HepG2 (cell line): ENCODE data around the gene RRAD. TPM values are rescaled to one million over a fixed set of nuclear protein-coding genes. Genes with fewer than 3 reads are reported as not detected.
A peak's percentile ranks its signal among the peaks of the same experiment; 100 is the strongest.

Experiments used
- CBX1 ChIP-seq: IDR thresholded peaks from one replicate; pipeline ENCODE4 v1.6.1; 2016; ENCODE audit warnings: antibody characterized with exemption, low read depth
- CREM ChIP-seq, 2 experiments: sonication (generic) in 1 of 2; formaldehyde crosslinking in 1 of 2; IDR thresholded peaks; 2 replicates each; pipeline versions ENCODE4 v1.4.0 to v1.6.1; 2016 to 2020; ENCODE audit warnings: antibody characterized with exemption in 1 of 2, mild to moderate bottlenecking in 1 of 2, missing genetic modification reagents in 1 of 2
- FLYWCH1 ChIP-seq: sonication (generic); formaldehyde crosslinking; IDR thresholded peaks from 2 replicates; pipeline ENCODE4 v1.8.1; 2023; ENCODE audit warnings: mild to moderate bottlenecking, missing genetic modification reagents
- FOXC1 ChIP-seq: sonication (generic); formaldehyde crosslinking; IDR thresholded peaks from 2 replicates; pipeline ENCODE4 v1.8.0; 2022; ENCODE audit warnings: mild to moderate bottlenecking, missing genetic modification reagents, borderline replicate concordance
- HMG20A ChIP-seq: IDR thresholded peaks from 2 replicates; pipeline ENCODE4 v1.6.1; 2016; ENCODE audit warnings: borderline replicate concordance
- HMGXB4 ChIP-seq, 2 experiments: sonication (generic) in 1 of 2; formaldehyde crosslinking in 1 of 2; IDR thresholded peaks; 2 replicates each; pipeline versions ENCODE4 v1.4.0 to v1.6.1; 2018 to 2020; ENCODE audit warnings: missing genetic modification reagents in 2 of 2, borderline replicate concordance in 1 of 2, low read depth in 1 of 2, mild to moderate bottlenecking in 1 of 2, missing biosample characterization in 1 of 2
- ISX ChIP-seq: sonication (generic); formaldehyde crosslinking; conservative IDR thresholded peaks from 2 replicates; pipeline ENCODE4 v1.5.0; 2020; ENCODE audit warnings: missing genetic modification reagents
- KLF16 ChIP-seq, 2 experiments: sonication (generic) in 1 of 2; formaldehyde crosslinking in 1 of 2; IDR thresholded peaks; 2 replicates each; pipeline versions ENCODE4 v1.6.1 to v1.8.0; 2016 to 2023; ENCODE audit warnings: missing genetic modification reagents in 2 of 2, missing compliant biosample characterization in 1 of 2
- MNT ChIP-seq: fragments of 450-650 bp; IDR thresholded peaks from 2 replicates; pipeline ENCODE4 v1.6.1; 2016
- MYC ChIP-seq: sonication (generic); formaldehyde crosslinking; IDR thresholded peaks from 2 replicates; pipeline ENCODE4 v1.9.0; 2021; ENCODE audit warnings: missing genetic modification reagents, borderline replicate concordance
- SMAD3 ChIP-seq: sonication (generic); formaldehyde crosslinking; IDR thresholded peaks from 2 replicates; pipeline ENCODE4 v1.4.0; 2020; ENCODE audit warnings: missing genetic modification reagents
- TBX3 ChIP-seq: fragments of 450-650 bp; IDR thresholded peaks from 2 replicates; pipeline ENCODE4 v1.6.1; 2017; ENCODE audit warnings: antibody characterized with exemption, mild to moderate bottlenecking, inconsistent platforms, borderline replicate concordance
- TEF ChIP-seq: sonication (generic); formaldehyde crosslinking; IDR thresholded peaks from 2 replicates; pipeline ENCODE4 v1.5.0; 2020; ENCODE audit warnings: missing genetic modification reagents
- ZBTB39 ChIP-seq: sonication (generic); formaldehyde crosslinking; IDR thresholded peaks from 2 replicates; pipeline ENCODE4 v1.5.0; 2020; ENCODE audit warnings: missing genetic modification reagents
- ZBTB7A ChIP-seq: sonication (generic); formaldehyde crosslinking; IDR thresholded peaks from 2 replicates; pipeline ENCODE4 v1.8.0; 2022; ENCODE audit warnings: mild to moderate bottlenecking, missing genetic modification reagents
- ZFYVE20 ChIP-seq: sonication (generic); formaldehyde crosslinking; IDR thresholded peaks from 2 replicates; pipeline ENCODE4 v1.8.0; 2023; ENCODE audit warnings: low read depth, mild to moderate bottlenecking, moderate library complexity, missing genetic modification reagents, borderline replicate concordance
- ZKSCAN8 ChIP-seq: IDR thresholded peaks from 2 replicates; pipeline ENCODE4 v1.6.1; 2016; ENCODE audit warnings: borderline replicate concordance, missing genetic modification reagents, missing compliant biosample characterization
- ZNF329 ChIP-seq: sonication (generic); formaldehyde crosslinking; IDR thresholded peaks from 2 replicates; pipeline ENCODE4 v1.9.0; 2021; ENCODE audit warnings: low read depth, mild to moderate bottlenecking, missing genetic modification reagents
- ZNF431 ChIP-seq: sonication (generic); formaldehyde crosslinking; IDR thresholded peaks from 2 replicates; pipeline ENCODE4 v1.9.0; 2022; ENCODE audit warnings: missing genetic modification reagents, low read depth, mild to moderate bottlenecking, borderline replicate concordance
- ZNF639 ChIP-seq: conservative IDR thresholded peaks from 2 replicates; pipeline ENCODE4 v1.6.1; 2018; ENCODE audit warnings: missing genetic modification reagents
- ZNF678 ChIP-seq: sonication (generic); formaldehyde crosslinking; IDR thresholded peaks from 2 replicates; pipeline ENCODE4 v1.4.0; 2020; ENCODE audit warnings: mild to moderate bottlenecking, missing genetic modification reagents
- ZSCAN12 ChIP-seq: sonication (generic); formaldehyde crosslinking; IDR thresholded peaks from 2 replicates; pipeline ENCODE4 v1.9.0; 2021; ENCODE audit warnings: mild to moderate bottlenecking, missing genetic modification reagents
- polyA plus RNA-seq, 8 experiments: library from polyadenylated mRNA; depleted of rRNA in 3 of 8; stranded (reverse) in 7 of 8; unstranded in 1 of 8; fragments of >200 nt; fragmentation: Illumina TruSeq in 4 of 8; extraction: Trizol in 4 of 8; gene quantifications; 2 replicates each; pipeline versions ENCODE4 v1.2.1 to v1.2.3, GENCODE V29; 2011 to 2016; ENCODE audit warnings: low read depth in 4 of 8, missing spikeins in 1 of 8, mixed read lengths in 1 of 8; ENCODE audit not compliant: insufficient read depth in 1 of 8
- total RNA-seq, 5 experiments: library from RNA; depleted of rRNA; stranded (reverse); fragments of >200 nt; fragmentation: Illumina TruSeq; extraction: Trizol; gene quantifications; 2 replicates each; pipeline ENCODE4 v1.2.3, GENCODE V29; 2016; ENCODE audit warnings: low read depth in 1 of 5

RRAD gene
- total and polyA plus RNA-seq, 2 of the 13 experiments (the other 11 are each of a cell fraction or from before 2014, with no cell fraction given), result 0.80 to 1.1 TPM

- TF ChIP-seq ZNF329 (no peak), ZFYVE20 (no peak), ZBTB7A (CRISPR knock-in tag) (no peak), ZBTB39 (no peak), SMAD3 (CRISPR knock-in tag) (0 out of 2 replicates have a peak, but pooled peaks have one; percentile 55), KLF16 (CRISPR knock-in tag; IDR thresholded peaks at IDR 0.05) (no peak), MNT (no peak), ISX (CRISPR knock-in tag) (no peak), TEF (CRISPR knock-in tag) (no peak), TBX3 (no peak), HMGXB4 (CRISPR knock-in tag; IDR thresholded peaks at IDR 0.05; ENCODE audit: borderline replicate concordance in 1 of 2, low read depth in 1 of 2) (peak in 1 of 2 experiments; percentile 80; a peak in 3 of 4 replicates), FOXC1 (no peak), ZNF639 (CRISPR knock-in tag) (no peak), ZNF431 (no peak), MYC (no peak), ZNF678 (no peak), CREM (IDR thresholded peaks at IDR 0.05) (0 out of 2 replicates have a peak, but pooled peaks have one; percentile 5), CREM (CRISPR knock-in tag; IDR thresholded peaks at IDR 0.05) (no peak), ZSCAN12 (CRISPR knock-in tag) (0 out of 2 replicates have a peak, but pooled peaks have one; percentile 31), ZKSCAN8 (CRISPR knock-in tag) (peak; percentile 100), HMG20A (CRISPR knock-in tag) (no peak), CBX1 (no peak), FLYWCH1 (CRISPR knock-in tag) (no peak)
These were observed 22.1 kb upstream of the RRAD start (continued) for GRCh38 chr16:66947302-66948065.
